CD4-positive, alpha-beta T cell treated with Interferon alpha-2 for 1 hour (primary cell): Measurements from ENCODE around the gene C1QTNF3.
"Not testable (repeated sequence)": the region's sequence is repeated elsewhere in the genome, so short reads cannot be mapped to it uniquely, and the experiment has no call there.

Experiments
- DNase-seq, 2 donors: peaks; one replicate each; pipeline ENCODE4 v3.0.0-alpha.2; 2020 to 2022

Gene C1QTNF3

GRCh38 chr5:34043099-34043876, at the start of gene C1QTNF3:
Gene C1QTNF3, minus strand, starts transcription at chr5:34043213. Its CDS starts 88 bp downstream, at chr5:34043125.
- DNase-seq, result no peak

- DNase-seq, result not testable (repeated sequence)
These were observed 48.0 kb upstream of the C1QTNF3 start for GRCh38 chr5:34091039-34091438.

- DNase-seq, result not testable (repeated sequence)
These were observed 46.8 kb upstream of the C1QTNF3 start for GRCh38 chr5:34089802-34090201.

GRCh38 chr5:34087728-34088127, 44.7 kb upstream of the C1QTNF3 start:
- DNase-seq, result not testable (repeated sequence)

- DNase-seq, result not testable (repeated sequence)
These were observed 40.9 kb upstream of the C1QTNF3 start for GRCh38 chr5:34083898-34084297.

- not testable (repeated sequence) for DNase-seq
These were observed 36.5 kb upstream of the C1QTNF3 start for GRCh38 chr5:34079505-34079904.

- DNase-seq, result not testable (repeated sequence)
These were observed 34.6 kb upstream of the C1QTNF3 start for GRCh38 chr5:34077636-34078035.

GRCh38 chr5:34076719-34077364, 33.8 kb upstream of the C1QTNF3 start:
- not testable (repeated sequence) for DNase-seq

- not testable (repeated sequence) for DNase-seq
These were observed 31.5 kb upstream of the C1QTNF3 start for GRCh38 chr5:34074472-34074871.

- DNase-seq, result not testable (repeated sequence)
These were observed 31.1 kb upstream of the C1QTNF3 start for GRCh38 chr5:34074071-34074470.

- not testable (repeated sequence) for DNase-seq
These were observed 27.6 kb upstream of the C1QTNF3 start for GRCh38 chr5:34070626-34071025.

GRCh38 chr5:34064656-34065055, 21.6 kb upstream of the C1QTNF3 start:
- no peak for DNase-seq

GRCh38 chr5:34062419-34062818, 19.4 kb upstream of the C1QTNF3 start:
- DNase-seq, result no peak

GRCh38 chr5:34061993-34062392, 19.0 kb upstream of the C1QTNF3 start:
- no peak for DNase-seq

- DNase-seq, result no peak
These were observed 17.0 kb upstream of the C1QTNF3 start for GRCh38 chr5:34059977-34060376.

GRCh38 chr5:34058532-34058931, 15.5 kb upstream of the C1QTNF3 start:
- DNase-seq, result no peak

GRCh38 chr5:34057569-34057968, 14.6 kb upstream of the C1QTNF3 start:
- DNase-seq, result no peak

GRCh38 chr5:34057118-34057517, 14.1 kb upstream of the C1QTNF3 start:
- no peak for DNase-seq

- DNase-seq, result no peak
These were observed 12.7 kb upstream of the C1QTNF3 start for GRCh38 chr5:34055667-34056066.

GRCh38 chr5:34054400-34054729, 11.4 kb upstream of the C1QTNF3 start:
- DNase-seq, result no peak

GRCh38 chr5:34053571-34054399, 10.8 kb upstream of the C1QTNF3 start:
- DNase-seq, result no peak

- DNase-seq, result no peak
These were observed 10.1 kb upstream of the C1QTNF3 start for GRCh38 chr5:34053133-34053532.

GRCh38 chr5:34051374-34051980, 8.5 kb upstream of the C1QTNF3 start:
- DNase-seq, result no peak
